Smooth muscle cell (in vitro differentiated cells): ENCODE results near the gene MAP4K2. TPM values are rescaled to one million over a fixed set of nuclear protein-coding genes. Genes with fewer than 3 reads are reported as not detected.

Experiments
- DNase-seq: peaks from one replicate; lab custom pipeline; 2025; ENCODE audit not compliant: unreplicated experiment; lab: John Stamatoyannopoulos, UW
- H2AFZ ChIP-seq: fragments of 200-600 bp; sonication (generic); 2 replicates; pipeline ENCODE4 v1.6.0; 2016; ENCODE audit warnings: antibody characterized with exemption, low read depth, mild to moderate bottlenecking
- H3F3A ChIP-seq: fragments of 200-600 bp; sonication (generic); 2 replicates; pipeline ENCODE4 v1.6.0; 2017; ENCODE audit warnings: antibody characterized with exemption, low read depth
- H3K27ac ChIP-seq: fragments of 200-600 bp; sonication (generic); 2 replicates; pipeline ENCODE4 v1.5.1; 2016; ENCODE audit warnings: low read depth, mild to moderate bottlenecking
- H3K27me3 ChIP-seq: fragments of 200-600 bp; sonication (generic); 2 replicates; pipeline ENCODE4 v1.6.1; 2016; ENCODE audit warnings: low read depth, mild to moderate bottlenecking
- H3K36me3 ChIP-seq: fragments of 200-600 bp; sonication (generic); 2 replicates; pipeline ENCODE4 v1.5.1; 2016; ENCODE audit warnings: low read depth
- H3K4me1 ChIP-seq: fragments of 200-600 bp; sonication (generic); 2 replicates; pipeline ENCODE4 v1.5.1; 2016; ENCODE audit warnings: low read depth
- H3K4me2 ChIP-seq: fragments of 200-600 bp; sonication (generic); 2 replicates; pipeline ENCODE4 v1.6.0; 2016; ENCODE audit warnings: mild to moderate bottlenecking
- H3K4me3 ChIP-seq: fragments of 200-600 bp; sonication (generic); 2 replicates; pipeline ENCODE4 v1.5.1; 2016; ENCODE audit warnings: mild to moderate bottlenecking
- H3K79me2 ChIP-seq: fragments of 200-600 bp; sonication (generic); 2 replicates; pipeline ENCODE4 v1.6.0; 2016; ENCODE audit warnings: low read depth, mild to moderate bottlenecking
- H3K9ac ChIP-seq: fragments of 200-600 bp; sonication (generic); 2 replicates; pipeline ENCODE4 v1.6.0; 2016; ENCODE audit warnings: low read depth
- H3K9me3 ChIP-seq: fragments of 200-600 bp; sonication (generic); replicated peaks from 2 replicates; pipeline ENCODE4 v1.5.1; 2016; ENCODE audit warnings: low read depth
- H4K20me1 ChIP-seq: fragments of 200-600 bp; sonication (generic); 2 replicates; pipeline ENCODE4 v1.6.0; 2016; ENCODE audit warnings: low read depth
- CTCF ChIP-seq: fragments of 200-600 bp; sonication (generic); IDR thresholded peaks from 2 replicates; pipeline ENCODE4 v1.5.1; 2017; ENCODE audit warnings: borderline replicate concordance, mild to moderate bottlenecking, antibody characterized with exemption; ENCODE audit not compliant: insufficient read depth, poor library complexity, severe bottlenecking
- WGBS: methylation state at CpG from one replicate; pipeline ENCODE4 v1.1.7; 2016; ENCODE audit warnings: low lambda C conversion rate; 5-methylcytosine and 5-hydroxymethylcytosine counted together
- polyA plus RNA-seq: library from polyadenylated mRNA; unstranded; fragments of >200 nt; fragmentation: Nextera tagmentation; extraction: Ambion mirVana; gene quantifications from 2 replicates; pipeline ENCODE4 v1.2.1, GENCODE V29; 2016
- total RNA-seq: library from RNA; depleted of rRNA; stranded (reverse); fragments of >200 nt; gene quantifications from 2 replicates; pipeline ENCODE4 v1.2.3, GENCODE V29; 2014

MAP4K2 gene
- total and polyA plus RNA-seq, 2 experiments from 2014 or later, result 23.6 to 28.9 TPM

GRCh38 chr11:64754919-64755662, 47.9 kb downstream of the MAP4K2 start:
- DNase-seq, result no peak
- Histone ChIP-seq H3K27ac (no peak overlapping the region), H4K20me1 (peaks cover 1% of the 10 kb centered on the region), H3K79me2 (no peaks in the 10 kb centered on the region), H3F3A (no peaks in the 10 kb centered on the region), H3K9me3 (no peaks in the 10 kb centered on the region), H3K36me3 (no peaks in the 10 kb centered on the region), H3K4me2 (no peak overlapping the region), H3K27me3 (no peaks in the 10 kb centered on the region), H3K4me3 (no peak overlapping the region), H3K9ac (no peak overlapping the region), H2AFZ (no peak overlapping the region), H3K4me1 (peaks cover 7% of the 10 kb centered on the region)
- 95% methylated on average over 21 of the region's 21 CpGs for WGBS
- TF ChIP-seq CTCF, result no peak

- Histone ChIP-seq H3K27me3 (no peaks in the 10 kb centered on the region), H2AFZ (no peak overlapping the region), H4K20me1 (no peaks in the 10 kb centered on the region), H3K4me2 (no peak overlapping the region), H3K9ac (no peak overlapping the region), H3K9me3 (no peaks in the 10 kb centered on the region), H3K4me1 (no peaks in the 10 kb centered on the region), H3F3A (no peaks in the 10 kb centered on the region), H3K36me3 (no peaks in the 10 kb centered on the region), H3K27ac (no peak overlapping the region), H3K79me2 (no peaks in the 10 kb centered on the region), H3K4me3 (no peak overlapping the region)
- DNase-seq, result no peak
- WGBS, result 86% methylated on average over 24 of the region's 26 CpGs
- TF ChIP-seq CTCF, result no peak
These were observed 48.7 kb downstream of the MAP4K2 start for GRCh38 chr11:64754124-64754918.

GRCh38 chr11:64753380-64754123, 49.5 kb downstream of the MAP4K2 start:
- no peaks in the 10 kb centered on the region for H3K36me3 ChIP-seq
- no peaks in the 10 kb centered on the region for H3F3A ChIP-seq
- no peak overlapping the region for H3K4me2 ChIP-seq
- H3K4me3 ChIP-seq, result no peak overlapping the region
- 98% methylated on average over 34 of the region's 43 CpGs for WGBS
- no peak for TF ChIP-seq CTCF
- no peak overlapping the region for H3K27ac ChIP-seq
- H2AFZ ChIP-seq, result no peak overlapping the region
- no peak overlapping the region for H3K9ac ChIP-seq
- no peaks in the 10 kb centered on the region for H3K27me3 ChIP-seq
- H3K4me1 ChIP-seq, result no peaks in the 10 kb centered on the region
- no peaks in the 10 kb centered on the region for H3K79me2 ChIP-seq
- no peak for DNase-seq
- no peaks in the 10 kb centered on the region for H3K9me3 ChIP-seq
- no peaks in the 10 kb centered on the region for H4K20me1 ChIP-seq
